Activated naive CD8-positive, alpha-beta T cell treated with anti-CD3 and anti-CD28 coated beads, Interleukin-2, amount 10 ng/mL, durations not matched to agents 7 days and 5 days (primary cell): Measurements from ENCODE around the gene FAM174B. TPM values are rescaled to one million over a fixed set of nuclear protein-coding genes. Genes with fewer than 3 reads are reported as not detected.

Source experiments
- total RNA-seq, 2 experiments: library from RNA; stranded (reverse); gene quantifications; one replicate each; pipeline ENCODE4 v1.2.3, GENCODE V29; 2021

FAM174B gene
- total RNA-seq, 2 experiments from 2014 or later, result 1.4 to 1.9 TPM

Other genes with a start within 250 kb of the FAM174B start
- 100 to 1,000 TPM; 218 to 236 TPM for gene CHD2, start 244.5 kb upstream of the FAM174B start, total RNA-seq